Thyroid gland (tissue), 4 donors: ENCODE results near the gene DDB1.

Experiments used
- CTCF ChIP-seq, 6 experiments: fragments of 200-600 bp in 3 of 6; fragments of 450-650 bp in 3 of 6; sonication (generic) in 3 of 6; IDR thresholded peaks; one replicate each; pipeline ENCODE4 v1.5.1; 2016 to 2019; ENCODE audit warnings: antibody characterized with exemption in 6 of 6, mild to moderate bottlenecking in 2 of 6, inconsistent platforms in 1 of 6, moderate library complexity in 1 of 6
- POLR2A ChIP-seq, 2 donors: fragments of 450-650 bp; IDR thresholded peaks; one replicate each; pipeline ENCODE4 v1.6.1; 2017; ENCODE audit warnings: antibody characterized with exemption in 2 of 2, mild to moderate bottlenecking in 2 of 2, moderate library complexity in 1 of 2

- TF ChIP-seq CTCF (IDR thresholded peaks at IDR 0.05) (no peak), POLR2A (IDR thresholded peaks at IDR 0.05) (no peak)
Observed at GRCh38 chr11:61364012-61364675, 31.2 kb upstream of the DDB1 start.
